ENCODE results near the gene DIP2B. TPM values are rescaled to one million over a fixed set of nuclear protein-coding genes. Genes with fewer than 3 reads are reported as not detected.
"Not testable (repeated sequence)": the region's sequence is repeated elsewhere in the genome, so short reads cannot be mapped to it uniquely, and the experiment has no call there.

DIP2B gene
- total and polyA plus RNA-seq, 2 experiments from 2014 or later = 5.6 to 17.9 TPM

DNA sequence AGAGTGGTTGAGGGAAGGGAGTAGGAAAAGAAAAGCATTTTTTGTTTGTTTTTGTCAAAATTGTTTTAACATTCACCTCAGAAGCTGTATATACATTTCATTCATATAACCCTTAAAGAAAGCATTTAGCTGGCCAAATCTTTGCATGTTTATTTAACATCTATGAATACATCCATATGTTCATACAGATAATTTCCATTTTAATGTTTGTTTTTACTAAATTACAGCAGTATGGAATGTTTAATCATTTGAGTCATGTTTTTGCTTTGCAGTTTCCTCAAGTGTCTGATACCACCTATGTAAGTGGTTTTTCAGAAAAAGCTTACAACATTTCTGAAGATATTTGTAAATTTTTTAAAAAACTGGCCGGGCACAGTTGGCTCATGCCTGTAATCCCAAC, 174.8 kb downstream of the DIP2B start:
- in situ Hi-C loops (cut with MboI) = no loop called here
- H3K4me3 ChIP-seq = no peak overlapping the region
- no peak overlapping the region for H3K27ac ChIP-seq
- no peaks in the 10 kb centered on the region for H3K4me1 ChIP-seq (ENCODE audit: insufficient read depth)
- no peaks in the 10 kb centered on the region for H3K9me2 ChIP-seq (ENCODE audit: insufficient read depth)
- H3K36me3 ChIP-seq (ENCODE audit: low read depth) = peaks cover 17% of the 10 kb centered on the region
- H3F3A ChIP-seq (ENCODE audit: insufficient read depth) = no peaks in the 10 kb centered on the region; the same call in 1 of the 2 replicates
- H3K27me3 ChIP-seq (replicated peaks; ENCODE audit: insufficient read depth) = no peaks in the 10 kb centered on the region
- no peak overlapping the region for H3K9ac ChIP-seq
- no peak overlapping the region for H2AFZ ChIP-seq
- no peaks in the 10 kb centered on the region for H3K9me3 ChIP-seq (ENCODE audit: low read depth)
- no peak for DNase-seq
- WGBS, 2 experiments (ENCODE audit: low coverage in 1 of 2, low lambda C conversion rate in 2 of 2, missing lambda C conversion rate in 2 of 2) = 91 to 100% methylated on average over 1 of the region's 1 CpG
- H4K20me1 ChIP-seq (ENCODE audit: insufficient read depth) = no peaks in the 10 kb centered on the region
- H3K79me2 ChIP-seq (ENCODE audit: insufficient read depth) = no peaks in the 10 kb centered on the region
- H3K4me2 ChIP-seq (ENCODE audit: unreplicated experiment) = no peak overlapping the region
- TF ChIP-seq EZH2phosphoT487 (IDR thresholded peaks at IDR 0.05; ENCODE audit: insufficient read depth, low read depth) (no peak), EZH2 (IDR thresholded peaks at IDR 0.05; ENCODE audit: insufficient read depth, poor library complexity, severe bottlenecking) (no peak)

DNA sequence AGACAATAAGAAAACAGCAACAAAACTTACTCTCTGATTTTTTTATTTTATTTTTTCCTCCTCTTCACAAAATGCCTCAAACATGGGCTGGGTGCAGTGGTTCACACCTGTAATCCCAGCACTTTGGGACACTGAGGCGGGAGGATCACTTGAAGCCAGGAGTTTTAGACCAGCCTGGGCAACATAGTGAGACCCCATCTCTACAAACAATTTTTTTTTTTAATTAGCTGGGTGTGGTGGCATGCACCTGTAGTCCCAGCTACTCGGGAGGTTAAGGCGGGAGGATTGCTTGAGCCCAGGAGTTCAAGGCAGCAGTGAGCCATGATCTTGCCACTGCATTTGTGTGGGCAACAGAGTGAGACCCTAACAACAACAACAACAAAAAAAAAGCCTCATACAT, 176.3 kb downstream of the DIP2B start:
- H3F3A ChIP-seq (ENCODE audit: insufficient read depth); DNase-seq; H3K4me1 ChIP-seq (ENCODE audit: insufficient read depth); H3K9me3 ChIP-seq (ENCODE audit: low read depth); H2AFZ ChIP-seq; H3K27me3 ChIP-seq (replicated peaks; ENCODE audit: insufficient read depth); H3K79me2 ChIP-seq (ENCODE audit: insufficient read depth); H3K4me3 ChIP-seq; H3K27ac ChIP-seq; H3K9ac ChIP-seq; H4K20me1 ChIP-seq (ENCODE audit: insufficient read depth); in situ Hi-C loops (cut with MboI); H3K9me2 ChIP-seq (ENCODE audit: insufficient read depth); H3K4me2 ChIP-seq (ENCODE audit: unreplicated experiment): not testable (repeated sequence)
- WGBS, 2 experiments (ENCODE audit: low coverage in 1 of 2, low lambda C conversion rate in 2 of 2, missing lambda C conversion rate in 2 of 2) = 96 to 99% methylated on average over 3 of the region's 3 CpGs
- H3K36me3 ChIP-seq (ENCODE audit: low read depth) = peaks cover 13% of the 10 kb centered on the region; the same call in 1 of the 2 replicates

DNA sequence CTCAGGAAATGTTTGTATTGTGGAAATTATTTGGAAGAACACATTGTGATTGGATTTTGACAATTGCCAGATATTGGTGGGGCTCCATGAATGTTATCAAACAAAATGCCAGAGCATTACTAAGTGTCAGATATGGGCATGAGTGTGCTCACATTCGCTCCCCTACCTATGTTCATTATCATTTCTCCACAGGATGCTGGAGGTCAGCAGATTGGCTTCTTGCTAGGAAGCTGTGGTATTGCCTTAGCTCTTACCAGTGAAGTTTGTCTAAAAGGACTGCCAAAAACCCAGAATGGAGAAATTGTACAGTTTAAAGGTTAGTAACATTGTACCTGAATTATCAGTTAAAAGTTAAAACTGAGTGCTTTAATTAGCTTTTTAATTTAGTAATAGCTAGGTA, 180.9 kb downstream of the DIP2B start:
- H3K9me3 ChIP-seq (ENCODE audit: low read depth) = no peaks in the 10 kb centered on the region
- H3K27ac ChIP-seq = no peak overlapping the region
- H3K27me3 ChIP-seq (replicated peaks; ENCODE audit: insufficient read depth) = no peaks in the 10 kb centered on the region
- H3K79me2 ChIP-seq (ENCODE audit: insufficient read depth) = no peaks in the 10 kb centered on the region
- no peak for TF ChIP-seq EZH2phosphoT487 (IDR thresholded peaks at IDR 0.05; ENCODE audit: insufficient read depth, low read depth)
- TF ChIP-seq EZH2 (IDR thresholded peaks at IDR 0.05; ENCODE audit: insufficient read depth, poor library complexity, severe bottlenecking) = no peak
- DNase-seq = no peak
- H3K4me3 ChIP-seq = no peak overlapping the region
- no peak overlapping the region for H3K9ac ChIP-seq
- WGBS, 2 experiments (ENCODE audit: low coverage in 1 of 2, low lambda C conversion rate in 2 of 2, missing lambda C conversion rate in 2 of 2) = 91 to 100% methylated on average over 1 of the region's 1 CpG
- H3K36me3 ChIP-seq (ENCODE audit: low read depth) = peaks cover 12% of the 10 kb centered on the region; the same call in 1 of the 2 replicates
- H3K4me2 ChIP-seq (ENCODE audit: unreplicated experiment) = no peak overlapping the region
- H3F3A ChIP-seq (ENCODE audit: insufficient read depth) = no peaks in the 10 kb centered on the region
- no peaks in the 10 kb centered on the region for H3K9me2 ChIP-seq (ENCODE audit: insufficient read depth)
- H2AFZ ChIP-seq = no peak overlapping the region
- no peaks in the 10 kb centered on the region for H4K20me1 ChIP-seq (ENCODE audit: insufficient read depth)
- in situ Hi-C loops (cut with MboI) = no loop called here
- H3K4me1 ChIP-seq (ENCODE audit: insufficient read depth) = 0 out of 2 replicates have a peak, but pooled peaks cover under 1% of the 10 kb centered on the region

GRCh38 chr12:50686406-50686805, 181.6 kb downstream of the DIP2B start:
- Histone ChIP-seq H3K4me3 (no peak overlapping the region), H3K9ac (no peak overlapping the region), H3K4me1 (ENCODE audit: insufficient read depth) (peaks cover 7% of the 10 kb centered on the region; the same call in 1 of the 2 replicates), H3K27me3 (replicated peaks; ENCODE audit: insufficient read depth) (no peaks in the 10 kb centered on the region), H3K36me3 (ENCODE audit: low read depth) (peaks cover 12% of the 10 kb centered on the region; the same call in 1 of the 2 replicates), H2AFZ (no peak overlapping the region), H3K79me2 (ENCODE audit: insufficient read depth) (no peaks in the 10 kb centered on the region), H3K9me3 (ENCODE audit: low read depth) (no peaks in the 10 kb centered on the region), H3F3A (ENCODE audit: insufficient read depth) (no peaks in the 10 kb centered on the region), H3K9me2 (ENCODE audit: insufficient read depth) (no peaks in the 10 kb centered on the region), H4K20me1 (ENCODE audit: insufficient read depth) (no peaks in the 10 kb centered on the region), H3K27ac (no peak overlapping the region), H3K4me2 (ENCODE audit: unreplicated experiment) (no peak overlapping the region)
- in situ Hi-C loops (cut with MboI) = no loop called here
- DNase-seq = no peak
- WGBS, 2 experiments (ENCODE audit: low coverage in 1 of 2, low lambda C conversion rate in 2 of 2, missing lambda C conversion rate in 2 of 2) = 67 to 68% methylated on average over 4 of the region's 4 CpGs
- TF ChIP-seq EZH2 (IDR thresholded peaks at IDR 0.05; ENCODE audit: insufficient read depth, poor library complexity, severe bottlenecking) (no peak), EZH2phosphoT487 (IDR thresholded peaks at IDR 0.05; ENCODE audit: insufficient read depth, low read depth) (no peak)

GRCh38 chr12:50686976-50687375, 182.2 kb downstream of the DIP2B start:
- Histone ChIP-seq H4K20me1 (ENCODE audit: insufficient read depth) (no peaks in the 10 kb centered on the region), H2AFZ (no peak overlapping the region), H3K9ac (no peak overlapping the region), H3F3A (ENCODE audit: insufficient read depth) (no peaks in the 10 kb centered on the region), H3K36me3 (ENCODE audit: low read depth) (peaks cover 7% of the 10 kb centered on the region; the same call in 1 of the 2 replicates), H3K27me3 (replicated peaks; ENCODE audit: insufficient read depth) (no peaks in the 10 kb centered on the region), H3K4me3 (no peak overlapping the region), H3K27ac (no peak overlapping the region), H3K4me1 (ENCODE audit: insufficient read depth) (peaks cover 7% of the 10 kb centered on the region; the same call in 1 of the 2 replicates), H3K4me2 (ENCODE audit: unreplicated experiment) (no peak overlapping the region), H3K9me2 (ENCODE audit: insufficient read depth) (no peaks in the 10 kb centered on the region), H3K9me3 (ENCODE audit: low read depth) (no peaks in the 10 kb centered on the region), H3K79me2 (ENCODE audit: insufficient read depth) (no peaks in the 10 kb centered on the region)
- TF ChIP-seq EZH2 (IDR thresholded peaks at IDR 0.05; ENCODE audit: insufficient read depth, poor library complexity, severe bottlenecking) (no peak), EZH2phosphoT487 (IDR thresholded peaks at IDR 0.05; ENCODE audit: insufficient read depth, low read depth) (no peak)
- no peak for DNase-seq
- 97 to 98% methylated on average over 2 of the region's 2 CpGs for WGBS, 2 experiments (ENCODE audit: low coverage in 1 of 2, low lambda C conversion rate in 2 of 2, missing lambda C conversion rate in 2 of 2)
- in situ Hi-C loops (cut with MboI) = no loop called here

Measured in GM23248 (cell line).